ENCODE data around the gene ASAH2.

- TF ChIP-seq CTCF (conservative IDR thresholded peaks at IDR 0.05; ENCODE audit: low read depth, low read length) = no peak
- TF ChIP-seq EZH2 (IDR thresholded peaks at IDR 0.05; ENCODE audit: borderline replicate concordance, low read depth, low read length, poor library complexity, severe bottlenecking) = no peak
Measured at GRCh38 chr10:50254479-50254878, 3.2 kb upstream of the ASAH2 start.

All from A673 (cell line).